Activated CD8-positive, alpha-beta memory T cell treated with anti-CD3 and anti-CD28 coated beads for 4 hours (primary cell): Measurements from ENCODE around the gene TPH2.

Experiments
- DNase-seq, 2 donors: peaks; one replicate each; pipeline ENCODE4 v3.0.0-alpha.2; 2020; ENCODE audit warnings: low read depth in 2 of 2

TPH2 gene

GRCh38 chr12:71958993-71959578 lies 20.4 kb downstream of the TPH2 start:
- DNase-seq: no peak

DNA sequence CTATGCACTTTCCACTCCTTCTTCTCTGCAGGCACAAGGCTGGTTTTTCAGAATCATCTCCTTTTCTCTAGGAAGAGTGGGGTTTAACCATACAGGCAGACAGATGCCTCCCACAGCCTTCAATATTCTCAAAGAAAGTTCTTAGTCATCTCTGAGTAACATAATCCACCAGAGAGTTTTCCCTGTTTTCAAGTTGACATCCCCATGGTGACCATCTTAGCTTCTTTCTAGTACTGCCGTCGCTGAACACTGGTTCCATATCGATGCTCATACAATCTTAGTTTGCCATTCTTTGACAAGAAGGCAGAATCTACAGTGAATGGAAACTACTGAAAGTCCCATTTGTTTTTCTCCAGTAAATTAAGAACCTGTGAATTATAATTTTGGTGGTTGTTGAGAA lies 28.6 kb downstream of the TPH2 start:
- no peak for DNase-seq

DNA sequence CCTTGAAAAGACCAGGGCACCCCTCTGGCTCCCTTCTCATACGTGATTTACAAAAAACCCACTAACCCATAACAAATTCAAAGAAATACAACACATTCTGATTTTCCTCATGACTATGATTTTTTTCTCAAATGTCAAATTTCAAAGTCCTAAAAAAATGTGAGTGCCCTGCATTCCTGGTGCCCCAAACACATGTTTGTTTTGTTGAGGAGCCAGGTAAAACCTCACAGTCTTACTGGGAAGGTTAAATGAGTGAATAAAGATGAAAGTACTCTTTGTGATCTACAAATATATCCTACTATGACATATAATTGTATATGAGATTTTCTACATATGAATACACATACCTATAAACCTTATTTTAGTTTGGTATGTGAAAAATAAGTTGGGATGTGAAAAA lies 30.7 kb downstream of the TPH2 start:
- no peak for DNase-seq

DNA sequence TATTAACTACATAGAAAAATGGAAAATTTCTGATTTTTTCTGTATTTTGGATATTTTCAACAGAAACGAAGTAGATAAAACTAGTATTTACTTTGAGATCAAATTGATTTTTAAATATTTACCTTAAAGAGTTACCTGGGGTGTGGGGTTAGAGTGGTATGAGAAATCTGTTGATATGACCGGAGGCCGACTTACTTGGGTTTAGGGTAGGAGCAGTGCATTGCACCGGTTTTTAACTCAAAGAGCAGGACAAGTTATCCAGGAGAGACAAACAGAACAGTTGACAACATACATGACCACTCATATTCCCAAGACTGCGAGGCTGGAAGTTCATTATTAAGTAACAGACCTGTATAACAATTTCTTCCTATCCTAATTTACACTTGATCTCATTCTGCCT lies 31.4 kb downstream of the TPH2 start:
- DNase-seq: no peak

DNA sequence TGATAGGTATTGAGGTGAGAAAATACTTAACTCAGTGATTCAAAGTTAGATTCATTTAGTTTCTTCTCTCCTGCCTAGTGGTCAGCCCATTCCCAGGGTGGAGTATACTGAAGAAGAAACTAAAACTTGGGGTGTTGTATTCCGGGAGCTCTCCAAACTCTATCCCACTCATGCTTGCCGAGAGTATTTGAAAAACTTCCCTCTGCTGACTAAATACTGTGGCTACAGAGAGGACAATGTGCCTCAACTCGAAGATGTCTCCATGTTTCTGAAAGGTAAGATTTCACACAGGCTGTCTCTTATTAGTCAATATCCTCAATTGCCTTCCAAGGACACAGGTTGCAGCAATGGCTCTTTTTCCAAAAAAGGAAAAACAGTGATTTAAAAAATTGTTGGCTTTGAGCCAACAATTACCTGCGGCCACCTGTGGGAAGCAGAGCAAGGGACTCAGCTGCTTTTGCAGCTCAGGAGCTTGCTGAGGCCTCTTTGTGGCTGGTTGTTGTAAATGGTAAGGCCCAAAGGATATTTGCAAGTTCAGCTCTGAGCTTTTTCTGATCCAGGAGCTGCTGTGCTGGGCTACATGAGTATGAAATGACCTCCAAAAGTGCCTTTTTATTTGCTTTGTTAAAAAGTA lies 33.9 kb downstream of the TPH2 start:
- no peak for DNase-seq

- DNase-seq: no peak
These were observed 35.0 kb downstream of the TPH2 start for GRCh38 chr12:71973687-71974086.

DNA sequence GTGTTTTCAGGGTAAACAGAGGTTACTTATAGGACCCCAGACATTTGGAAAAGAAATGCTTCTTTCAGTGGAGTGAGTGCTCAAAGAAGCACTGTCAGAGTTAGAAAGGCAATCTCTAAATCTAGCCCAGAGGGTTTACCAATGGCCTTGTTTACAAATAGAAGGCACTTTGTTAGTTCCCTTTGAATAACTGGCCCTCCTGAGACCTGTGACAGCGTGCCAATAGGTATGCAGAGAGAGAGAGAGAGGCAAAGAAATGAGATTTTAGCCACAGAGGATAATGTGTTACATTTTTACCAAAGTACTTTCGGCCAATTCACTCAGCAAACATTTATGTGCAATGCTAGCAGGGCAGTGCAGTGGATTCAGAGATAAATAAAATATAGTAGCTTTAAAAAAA lies 41.9 kb downstream of the TPH2 start:
- no peak for DNase-seq

DNA sequence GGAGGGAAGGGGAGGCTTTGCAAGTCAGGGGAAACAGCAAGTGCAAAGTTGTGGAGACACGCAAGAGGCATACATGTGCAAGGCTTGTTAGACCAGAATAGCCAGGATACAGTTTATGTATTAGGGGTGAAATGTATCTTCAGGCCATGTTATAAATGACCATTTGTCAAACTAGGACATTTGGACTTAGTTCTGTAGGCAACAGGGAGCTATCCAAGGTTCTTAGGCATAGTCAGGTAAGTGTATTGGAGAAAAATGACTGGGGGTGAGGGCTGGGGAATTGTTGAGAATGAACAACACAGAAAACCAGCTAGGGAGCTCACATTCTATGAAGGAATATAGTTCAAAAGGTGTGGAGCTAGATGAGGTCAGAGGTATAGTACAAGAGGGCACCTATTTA lies 42.5 kb downstream of the TPH2 start:
- no peak for DNase-seq

DNA sequence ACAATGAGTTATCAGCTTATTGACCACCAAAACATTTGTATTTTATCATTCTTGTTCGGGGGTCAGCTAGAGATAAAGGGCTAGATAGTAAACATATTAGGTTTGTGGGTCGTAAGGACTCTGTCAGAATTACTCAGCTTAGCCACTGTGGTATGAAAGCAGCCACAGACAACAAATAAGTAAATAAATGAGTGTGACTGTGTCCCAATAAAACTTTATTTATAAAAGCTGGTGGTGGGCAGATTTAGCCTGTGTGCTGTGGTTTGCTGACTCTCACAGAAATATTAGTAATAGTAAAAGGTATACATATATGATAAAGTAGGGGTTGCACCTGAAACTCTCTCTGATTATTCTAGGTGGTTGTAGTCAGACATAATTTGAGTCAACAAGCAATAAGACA lies 56.1 kb downstream of the TPH2 start:
- DNase-seq: no peak

DNA sequence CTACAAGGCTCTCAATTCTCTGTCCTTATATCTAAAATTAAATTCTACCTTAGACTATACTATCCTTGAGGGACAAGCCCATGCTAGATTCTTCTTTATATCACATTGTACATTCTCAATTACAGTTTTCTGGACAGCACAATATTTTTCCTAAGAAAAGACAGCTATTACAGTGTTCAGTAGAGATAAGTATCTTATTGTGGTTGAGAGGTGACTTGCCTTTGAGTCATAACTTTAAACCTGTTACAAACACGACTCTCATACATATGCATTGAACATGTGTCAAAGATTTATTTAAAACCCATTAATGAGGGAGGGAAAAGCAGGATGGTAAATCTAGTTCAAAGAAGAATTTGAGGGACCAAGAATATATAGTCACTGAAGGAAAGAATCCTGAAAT lies 61.1 kb downstream of the TPH2 start:
- DNase-seq: no peak

- DNase-seq: no peak
These were observed 62.5 kb downstream of the TPH2 start for GRCh38 chr12:72000969-72001648.

GRCh38 chr12:72006766-72007165 lies 68.1 kb downstream of the TPH2 start:
- DNase-seq: no peak

DNA sequence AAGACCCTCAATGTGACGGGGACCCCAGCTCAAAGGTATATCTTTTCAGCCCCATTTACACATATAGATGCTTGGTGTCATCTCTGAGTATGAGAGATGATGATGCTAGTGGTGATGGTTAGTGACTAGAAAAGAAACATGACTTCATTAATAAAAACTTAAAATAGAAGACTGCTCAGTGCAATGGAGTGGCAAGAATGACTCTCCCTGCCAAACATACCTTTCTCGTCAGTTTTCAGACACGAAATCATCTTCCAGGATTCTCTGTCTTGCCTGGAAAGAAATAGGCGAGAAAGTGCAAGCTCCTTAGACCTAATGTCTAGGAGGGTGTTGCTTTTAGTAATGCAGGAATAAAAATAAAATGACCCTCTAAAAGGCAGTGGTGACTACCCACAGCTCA lies 71.7 kb downstream of the TPH2 start:
- no peak for DNase-seq

- no peak for DNase-seq
These were observed 72.7 kb downstream of the TPH2 start for GRCh38 chr12:72011374-72011773.

DNA sequence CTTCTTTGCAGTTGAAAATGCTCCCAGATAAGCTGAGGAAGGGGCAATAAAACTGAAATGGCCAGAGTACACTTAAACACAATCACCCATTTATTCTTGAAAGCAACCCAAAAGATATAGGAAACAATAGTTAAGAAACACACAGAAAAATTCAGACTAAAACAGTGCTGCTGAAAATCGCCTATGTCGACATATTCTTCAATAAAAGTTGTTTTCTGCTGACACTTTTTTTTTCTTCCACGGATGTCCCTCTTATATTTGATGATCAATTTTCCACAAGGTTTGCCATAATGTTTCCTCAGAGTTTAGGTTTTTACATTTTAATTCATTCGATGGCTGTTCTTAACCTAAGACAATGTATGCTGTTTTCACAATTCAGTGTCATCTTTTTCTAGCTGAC lies 74.2 kb downstream of the TPH2 start:
- no peak for DNase-seq

DNA sequence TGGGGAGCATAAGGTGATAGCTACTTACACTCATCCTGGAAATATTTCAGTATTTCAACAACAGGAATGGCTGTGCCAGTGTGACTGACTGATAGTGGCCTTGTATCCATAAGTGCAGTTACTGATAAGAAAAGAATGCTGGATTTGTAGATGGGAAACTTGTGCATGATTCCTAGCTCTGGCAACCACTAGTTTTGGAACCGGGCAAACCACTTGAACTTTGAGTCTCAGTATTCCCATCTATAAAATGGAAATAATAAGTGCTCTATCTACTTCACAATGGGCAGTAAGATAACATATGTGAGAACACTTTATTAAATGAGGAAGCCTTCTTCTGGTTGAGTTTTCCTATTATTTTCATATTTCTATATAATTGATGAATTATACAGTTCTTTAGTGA lies 77.2 kb downstream of the TPH2 start:
- DNase-seq: no peak

GRCh38 chr12:72017054-72017651 lies 78.5 kb downstream of the TPH2 start:
- peak; percentile 8 to 17 for DNase-seq

- DNase-seq: no peak
These were observed 79.4 kb downstream of the TPH2 start for GRCh38 chr12:72018036-72018435.

- DNase-seq: no peak
These were observed 86.0 kb downstream of the TPH2 start for GRCh38 chr12:72024613-72025012.

GRCh38 chr12:72025524-72025923 lies 86.9 kb downstream of the TPH2 start:
- no peak for DNase-seq

DNA sequence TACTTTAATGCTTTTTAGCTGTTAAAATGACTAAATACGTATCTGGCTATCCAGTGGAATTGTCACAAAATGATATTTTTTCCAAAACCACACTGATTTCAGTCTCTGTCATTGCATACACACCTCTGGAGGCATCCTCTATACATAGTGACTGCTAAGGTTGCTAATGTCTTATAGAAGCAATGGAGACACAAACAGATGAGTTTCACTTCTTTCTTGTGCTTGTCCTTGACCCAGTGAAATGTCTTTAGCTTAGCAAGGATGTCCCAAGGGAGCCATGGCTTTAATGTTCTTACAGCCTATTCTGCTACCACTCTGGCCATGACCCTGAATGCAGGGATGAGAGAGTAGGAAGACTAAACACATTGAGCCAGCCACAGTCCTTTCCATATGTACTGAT lies 90.3 kb downstream of the TPH2 start:
- no peak for DNase-seq

GRCh38 chr12:72030277-72030676 lies 91.6 kb downstream of the TPH2 start:
- DNase-seq: no peak

- DNase-seq: no peak
These were observed 92.4 kb downstream of the TPH2 start for GRCh38 chr12:72031066-72031465.
